GM18502 (cell line): ENCODE data around the gene SECISBP2.
A peak's percentile ranks its signal among the peaks of the same experiment; 100 is the strongest.
"Not testable (repeated sequence)": the region's sequence is repeated elsewhere in the genome, so short reads cannot be mapped to it uniquely, and the experiment has no call there.

ENCODE experiments used
- ATAC-seq: cut with Tn5 transposase; IDR thresholded peaks from one replicate; pipeline ENCODE4 v1.9.1; 2021; ENCODE audit warnings: mild to moderate bottlenecking; ENCODE audit not compliant: unreplicated experiment, poor library complexity

SECISBP2 gene

GRCh38 chr9:89309608-89310474, 8.5 kb upstream of the SECISBP2 start:
- ATAC-seq, result no peak

- peak; percentile 89 for ATAC-seq
Measured at GRCh38 chr9:89310475-89311345, 7.6 kb upstream of the SECISBP2 start, which contains the start of gene CKS2. Gene CKS2, plus strand, starts transcription at chr9:89311195. Its CDS starts 98 bp downstream, at chr9:89311293.

GRCh38 chr9:89311346-89312221, 6.7 kb upstream of the SECISBP2 start:
- ATAC-seq, result peak; percentile 9

GRCh38 chr9:89312222-89312571, 6.1 kb upstream of the SECISBP2 start:
- no peak for ATAC-seq

GRCh38 chr9:89313842-89314241, 4.5 kb upstream of the SECISBP2 start:
- no peak for ATAC-seq

GRCh38 chr9:89314955-89315354, 3.3 kb upstream of the SECISBP2 start:
- no peak for ATAC-seq

- ATAC-seq, result no peak
Measured at GRCh38 chr9:89315482-89315881, 2.8 kb upstream of the SECISBP2 start.

GRCh38 chr9:89317282-89317681, 1.0 kb upstream of the SECISBP2 start:
- no peak for ATAC-seq

GRCh38 chr9:89319015-89319905, 960 bp downstream of the SECISBP2 start:
- ATAC-seq, result no peak

GRCh38 chr9:89323390-89323789, 5.1 kb downstream of the SECISBP2 start:
- ATAC-seq, result no peak

- ATAC-seq, result no peak
Measured at GRCh38 chr9:89325733-89326132, 7.4 kb downstream of the SECISBP2 start.

GRCh38 chr9:89328064-89328463, 9.8 kb downstream of the SECISBP2 start:
- ATAC-seq, result no peak

- no peak for ATAC-seq
Measured at GRCh38 chr9:89329917-89330316, 11.6 kb downstream of the SECISBP2 start.

- no peak for ATAC-seq
Measured at GRCh38 chr9:89330513-89330912, 12.2 kb downstream of the SECISBP2 start.

- no peak for ATAC-seq
Measured at GRCh38 chr9:89339807-89340206, 21.5 kb downstream of the SECISBP2 start.

GRCh38 chr9:89340332-89340731, 22.0 kb downstream of the SECISBP2 start:
- no peak for ATAC-seq

- ATAC-seq, result no peak
Measured at GRCh38 chr9:89342213-89342612, 23.9 kb downstream of the SECISBP2 start.

GRCh38 chr9:89342948-89343347, 24.6 kb downstream of the SECISBP2 start:
- no peak for ATAC-seq

- ATAC-seq, result not testable (repeated sequence)
Measured at GRCh38 chr9:89343812-89344211, 25.5 kb downstream of the SECISBP2 start.
